K562 (cell line): ENCODE data around the gene MRGPRF. TPM values are rescaled to one million over a fixed set of nuclear protein-coding genes. Genes with fewer than 3 reads are reported as not detected.

Source experiments
- ARNT ChIP-seq, 2 experiments: fragments of 450-650 bp; IDR thresholded peaks; 2 replicates each; pipeline ENCODE4 v1.6.1; 2016; ENCODE audit warnings: mild to moderate bottlenecking in 1 of 2
- CTCFL ChIP-seq: IDR thresholded peaks from 2 replicates; pipeline ENCODE4 v1.6.1; 2011; ENCODE audit warnings: borderline replicate concordance, low read depth, mild to moderate bottlenecking, moderate library complexity, low read length; ENCODE audit not compliant: insufficient read depth, poor library complexity, severe bottlenecking
- HINFP ChIP-seq: fragments of 450-650 bp; conservative IDR thresholded peaks from 2 replicates; pipeline ENCODE4 v1.6.1; 2016; ENCODE audit warnings: missing genetic modification characterization, low read depth, mild to moderate bottlenecking, control low read depth, missing compliant biosample characterization
- JUND ChIP-seq, 2 experiments: IDR thresholded peaks; 2 replicates in 1 of 2; 3 replicates in 1 of 2; pipeline ENCODE4 v1.6.1; 2011; ENCODE audit warnings: borderline replicate concordance in 2 of 2, low read depth in 2 of 2, low read length in 2 of 2, improper control_type of control experiment in 1 of 2, missing biosample characterization in 1 of 2, missing genetic modification characterization in 1 of 2, missing genetic modification reagents in 1 of 2
- KHSRP ChIP-seq: fragments of 450-650 bp; IDR thresholded peaks from 2 replicates; pipeline ENCODE4 v1.6.1; 2017
- MGA ChIP-seq: fragments of 450-650 bp; IDR thresholded peaks from 2 replicates; pipeline ENCODE4 v1.6.1; 2016; ENCODE audit warnings: mild to moderate bottlenecking, moderate library complexity
- PHB2 ChIP-seq: fragments of 450-650 bp; IDR thresholded peaks from 2 replicates; pipeline ENCODE4 v1.6.1; 2017; ENCODE audit warnings: low read depth
- PTBP1 ChIP-seq: fragments of 200-400 bp; formaldehyde crosslinking; IDR thresholded peaks from 2 replicates; pipeline ENCODE4 v1.6.1; 2017; ENCODE audit warnings: low read depth, low read length
- SAFB2 ChIP-seq: fragments of 200-400 bp; formaldehyde crosslinking; IDR thresholded peaks from 2 replicates; pipeline ENCODE4 v1.6.1; 2018; ENCODE audit warnings: borderline replicate concordance, low read length, low read depth, moderate library complexity; ENCODE audit not compliant: severe bottlenecking
- ZC3H4 ChIP-seq: sonication (generic); formaldehyde crosslinking; IDR thresholded peaks from 2 replicates; pipeline ENCODE4 v1.9.0; 2021; ENCODE audit warnings: missing genetic modification reagents, borderline replicate concordance
- ZNF134 ChIP-seq: fragments of 250-450 bp; sonication (Bioruptor Pico); conservative IDR thresholded peaks from 2 replicates; pipeline ENCODE4 v1.4.0; 2020
- polyA plus RNA-seq, 8 experiments: library from polyadenylated mRNA; depleted of rRNA in 4 of 8; stranded (reverse) in 5 of 8; unstranded in 3 of 8; fragments of >200 nt; fragmentation: Nextera tagmentation in 2 of 8; fragmentation: Illumina TruSeq in 1 of 8; extraction: Ambion mirVana in 2 of 8; extraction: Trizol in 1 of 8; gene quantifications; 2 replicates each; pipeline versions ENCODE4 v1.2.1 to v1.2.3, GENCODE V29; 2011 to 2014; ENCODE audit warnings: inconsistent platforms in 1 of 8, missing spikeins in 1 of 8
- total RNA-seq, 7 experiments: library from RNA; depleted of rRNA in 6 of 7; stranded (reverse); fragments of >200 nt in 6 of 7; fragmentation: Illumina TruSeq in 2 of 7; extraction: Trizol in 2 of 7; gene quantifications; 2 replicates each; pipeline versions ENCODE4 v1.2.1 to v1.2.3, GENCODE V29; 2011 to 2021; ENCODE audit warnings: low replicate concordance in 1 of 7

The MRGPRF gene
- total and polyA plus RNA-seq, 9 of the 15 experiments (the other 6 are each of a cell fraction or from before 2014, with no cell fraction given), result not detected

GRCh38 chr11:68974421-68975194, 38.4 kb downstream of the MRGPRF start (continued):
- no peak for TF ChIP-seq HINFP (tag)
- TF ChIP-seq PHB2, result no peak
- peak; percentile 39; the same call in 1 of the 2 replicates for TF ChIP-seq MGA
- TF ChIP-seq JUND (IDR thresholded peaks at IDR 0.05; ENCODE audit: borderline replicate concordance, low read depth, low read length), result 0 out of 2 replicates have a peak, but pooled peaks have one; percentile 2
- TF ChIP-seq JUND (tag; IDR thresholded peaks at IDR 0.05; ENCODE audit: borderline replicate concordance, low read depth, low read length), result no peak
- TF ChIP-seq SAFB2, result no peak
- TF ChIP-seq ARNT (IDR thresholded peaks at IDR 0.05), result no peak
- no peak for TF ChIP-seq PTBP1
- no peak for TF ChIP-seq CTCFL
- TF ChIP-seq ZNF134 (CRISPR knock-in tag), result no peak
- TF ChIP-seq KHSRP, result no peak
- no peak for TF ChIP-seq ZC3H4
